ENCODE results near the gene ENDOV. TPM values are rescaled to one million over a fixed set of nuclear protein-coding genes. Genes with fewer than 3 reads are reported as not detected.

ENDOV gene
- total and polyA plus RNA-seq, 2 donors (not counting 3 experiments of a cell fraction or from before 2014, with no cell fraction given) = 20.4 to 25.9 TPM

GRCh38 chr17:80423536-80424225 is 8.7 kb downstream of the ENDOV start:
- no peak overlapping the region for H3K4me2 ChIP-seq (ENCODE audit: insufficient read depth, low read length)
- no peaks in the 10 kb centered on the region for H4K20me1 ChIP-seq (replicated peaks; ENCODE audit: control insufficient read depth, extremely low read depth, insufficient read depth, low read length)
- no peak overlapping the region for H3K9ac ChIP-seq (replicated peaks; ENCODE audit: extremely low read depth, insufficient read depth, low read length)
- no peak overlapping the region for H3K27ac ChIP-seq (ENCODE audit: insufficient read depth, low read depth, low read length)
- no peak for FAIRE-seq
- H3K9me3 ChIP-seq (replicated peaks; ENCODE audit: control insufficient read depth, insufficient read depth, low read length) = no peaks in the 10 kb centered on the region
- H3K27me3 ChIP-seq (ENCODE audit: control insufficient read depth in 2 of 2, insufficient read depth in 2 of 2, low read length in 2 of 2) = no peaks in the 10 kb centered on the region
- POLR2A ChIA-PET = interaction anchor here (0.6 kb wide), 1 partner anchor 456 kb away, joined by 4 read pairs; no protein-coding TSS in a partner anchor
- intact Hi-C loops (cut with micrococcal nuclease) = loop anchor here (10.0 kb wide), 1 partner anchor 341 kb away; no protein-coding TSS in a partner anchor
- no peaks in the 10 kb centered on the region for H3K4me1 ChIP-seq (ENCODE audit: control insufficient read depth, extremely low read depth, insufficient read depth, low read length)
- H2AFZ ChIP-seq (ENCODE audit: low read depth, low read length) = no peak overlapping the region
- no peak overlapping the region for H3K4me3 ChIP-seq (replicated peaks in 1 of 3; ENCODE audit: insufficient read depth in 1 of 3, low read depth in 1 of 3, low read length in 3 of 3)
- no peaks in the 10 kb centered on the region for H3K79me2 ChIP-seq (ENCODE audit: control insufficient read depth, insufficient read depth, low read length)
- H3K36me3 ChIP-seq (ENCODE audit: control insufficient read depth in 2 of 2, extremely low read depth in 1 of 2, insufficient read depth in 2 of 2, low read length in 2 of 2) = peaks cover 0 to 4% of the 10 kb centered on the region in 2 experiments
- H3K9me1 ChIP-seq (replicated peaks; ENCODE audit: control insufficient read depth, extremely low read depth, insufficient read depth, low read length) = no peaks in the 10 kb centered on the region
- TF ChIP-seq POLR2A (IDR thresholded peaks at IDR 0.05; ENCODE audit: low read depth, low read length) (no peak), GATA2 (IDR thresholded peaks at IDR 0.05; ENCODE audit: insufficient read depth, insufficient read length, low read depth, low read length) (no peak), FOS (IDR thresholded peaks at IDR 0.05; ENCODE audit: borderline replicate concordance, insufficient read depth, low read length) (no peak), EZH2 (IDR thresholded peaks at IDR 0.05; ENCODE audit: borderline replicate concordance, low read depth, low read length, severe bottlenecking) (no peak), MAX (IDR thresholded peaks at IDR 0.05; ENCODE audit: insufficient read depth, insufficient read length) (no peak), CTCF (IDR thresholded peaks at IDR 0.05; ENCODE audit: extremely low read depth in 1 of 2, insufficient read depth in 1 of 2, low read depth in 1 of 2, low read length in 2 of 2) (no peak), MYC (IDR thresholded peaks at IDR 0.05; ENCODE audit: low read depth, low read length) (no peak), JUN (IDR thresholded peaks at IDR 0.05; ENCODE audit: borderline replicate concordance, insufficient read depth, insufficient read length, low read depth) (no peak), POLR2AphosphoS5 (IDR thresholded peaks at IDR 0.05; ENCODE audit: insufficient read depth, low read depth, low read length) (no peak)
- CTCF ChIA-PET = interaction anchor here (0.6 to 5.3 kb wide), 4 partner anchors 227 to 505 kb away, joined by 3 to 66 read pairs (median 12); no protein-coding TSS in a partner anchor
- DNase-seq (ENCODE audit: low read depth, low spot score) = no peak
- dilution Hi-C loops (cut with MboI; ENCODE audit: extremely low pct_ligation_motif_present, low sequenced_read_pairs) = no loop called here
- BruUV-seq (replicated peaks) = no TSS peak

All from endothelial cell of umbilical vein (primary cell).